SK-N-SH (cell line): ENCODE data around the gene SLC25A29.

ENCODE experiments used
- CTCF ChIP-seq: fragments of 200-600 bp; sonication (generic); IDR thresholded peaks from 2 replicates; pipeline ENCODE4 v1.6.1; 2017; ENCODE audit warnings: antibody characterized with exemption, mild to moderate bottlenecking, moderate library complexity
- EP300 ChIP-seq, 2 experiments: IDR thresholded peaks; 2 replicates each; pipeline versions ENCODE4 v1.4.0 to v1.6.1; 2012; ENCODE audit warnings: borderline replicate concordance in 1 of 2, low read depth in 1 of 2, low read length in 1 of 2
- FOSL2 ChIP-seq: IDR thresholded peaks from 2 replicates; pipeline ENCODE4 v1.4.0; 2012; ENCODE audit warnings: low read depth, mild to moderate bottlenecking, moderate library complexity, borderline replicate concordance
- FOXM1 ChIP-seq: IDR thresholded peaks from 2 replicates; pipeline ENCODE4 v1.4.0; 2012; ENCODE audit warnings: low read depth, mild to moderate bottlenecking
- RCOR1 ChIP-seq: fragments of 150-350 bp; IDR thresholded peaks from 2 replicates; pipeline ENCODE4 v1.6.1; 2017; ENCODE audit warnings: antibody characterized with exemption, low read length
- REST ChIP-seq: IDR thresholded peaks from 2 replicates; pipeline ENCODE4 v1.6.1; 2012; ENCODE audit warnings: mild to moderate bottlenecking, low read depth, low read length, moderate library complexity

- TF ChIP-seq CTCF (no peak), RCOR1 (no peak), EP300 (IDR thresholded peaks at IDR 0.05; ENCODE audit: borderline replicate concordance in 1 of 2, low read depth in 1 of 2, low read length in 1 of 2) (no peak), FOSL2 (no peak), FOXM1 (no peak), REST (no peak)
Measured at GRCh38 chr14:100332071-100332639, 25.9 kb upstream of the SLC25A29 start.
